Natural killer cell (primary cell): ENCODE data around the gene ABCG1. TPM values are rescaled to one million over a fixed set of nuclear protein-coding genes. Genes with fewer than 3 reads are reported as not detected.

Experiments used
- ATAC-seq, 3 donors: fragments of 150-1000 bp in 2 of 3; fragments of 200-7000 bp in 1 of 3; cut with Tn5 transposase; 1 replicate in 1 of 3; 2 replicates in 2 of 3; pipeline ENCODE4 v1.10.0; 2021; ENCODE audit warnings: mild to moderate bottlenecking in 2 of 3, moderate library complexity in 2 of 3
- DNase-seq, 2 donors: peaks; one replicate each; pipeline versions ENCODE4 v3.0.0 to v3.0.0-alpha.2; 2013 to 2021; ENCODE audit warnings: mixed read lengths in 1 of 2
- H3K27ac ChIP-seq: one replicate; pipeline ENCODE4 v1.5.1; 2013; ENCODE audit warnings: mild to moderate bottlenecking, low read length
- H3K27me3 ChIP-seq: one replicate; pipeline ENCODE4 v1.6.1; 2013; ENCODE audit warnings: low read length; ENCODE audit not compliant: control insufficient read depth, insufficient read depth
- H3K36me3 ChIP-seq: one replicate; pipeline ENCODE4 v1.6.1; 2013; ENCODE audit warnings: low read length; ENCODE audit not compliant: control insufficient read depth, insufficient read depth
- H3K4me1 ChIP-seq: one replicate; pipeline ENCODE4 v1.6.1; 2013; ENCODE audit warnings: low read length; ENCODE audit not compliant: control insufficient read depth, insufficient read depth
- H3K4me3 ChIP-seq: one replicate; pipeline ENCODE4 v1.5.1; 2013; ENCODE audit warnings: low read length
- H3K9me3 ChIP-seq: one replicate; pipeline ENCODE4 v1.6.1; 2013; ENCODE audit warnings: low read length; ENCODE audit not compliant: control insufficient read depth, insufficient read depth
- H3K27ac Mint-ChIP-seq, 2 donors: one replicate each; pipeline ENCODE4 v1.8.0; 2022; ENCODE audit warnings: mild to moderate bottlenecking in 2 of 2, mixed read lengths in 2 of 2, moderate library complexity in 1 of 2
- H3K27me3 Mint-ChIP-seq, 2 donors: one replicate each; pipeline ENCODE4 v1.8.0; 2022; ENCODE audit warnings: low read depth in 2 of 2, mixed read lengths in 2 of 2
- H3K36me3 Mint-ChIP-seq: one replicate; pipeline ENCODE4 v1.8.0; 2022; ENCODE audit warnings: mixed read lengths
- H3K4me1 Mint-ChIP-seq, 2 donors: one replicate each; pipeline ENCODE4 v1.8.0; 2022; ENCODE audit warnings: mixed read lengths in 2 of 2
- H3K4me3 Mint-ChIP-seq: one replicate; pipeline ENCODE4 v1.8.0; 2022; ENCODE audit warnings: mild to moderate bottlenecking, moderate library complexity, mixed read lengths
- H3K9me3 Mint-ChIP-seq, 2 donors: one replicate each; pipeline ENCODE4 v1.8.0; 2022; ENCODE audit warnings: mixed read lengths in 2 of 2
- whole genome bisulfite sequencing: methylation state at CpG from one replicate; pipeline ENCODE4 v1.1.7; 2013; ENCODE audit warnings: missing lambda C conversion rate; ENCODE audit not compliant: insufficient coverage; 5-methylcytosine and 5-hydroxymethylcytosine counted together
- intact Hi-C: fragments of 100-400 bp; cut with micrococcal nuclease; formaldehyde crosslinking; loops from one replicate; pipeline ENCODE4 v1.14.2; 2022
- total RNA-seq, 4 donors: library from RNA; stranded (reverse); fragments of 120-200 nt in 1 of 4; gene quantifications; one replicate each; pipeline versions ENCODE4 v1.2.3 to v1.2.4, GENCODE V29; 2013 to 2022
- TF ChIP-seq, protein P1 (sequence below): fragments of 200-600 bp; IDR thresholded peaks from one replicate; pipeline ENCODE4 v1.8.0; 2022; ENCODE audit warnings: antibody characterized with exemption

ABCG1 gene
- total RNA-seq, 3 donors from 2014 or later (not counting 1 experiment from before 2014, with no cell fraction given) = 10.4 to 14.7 (median 13.8) TPM

GRCh38 chr21:42195378-42196031 is 23.4 kb upstream of the ABCG1 start:
- Mint-ChIP-seq H3K4me1 (peaks cover 58 to 69% of the 10 kb centered on the region in 2 donors), H3K9me3 (no peaks in the 10 kb centered on the region), H3K36me3 (no peaks in the 10 kb centered on the region), H3K27me3 (no peaks in the 10 kb centered on the region), H3K27ac (no peak overlapping the region), H3K4me3 (no peak overlapping the region)
- Histone ChIP-seq H3K4me3 (no peak overlapping the region), H3K4me1 (peaks cover 66% of the 10 kb centered on the region), H3K27me3 (no peaks in the 10 kb centered on the region), H3K9me3 (no peaks in the 10 kb centered on the region), H3K27ac (no peak overlapping the region), H3K36me3 (no peaks in the 10 kb centered on the region)
- WGBS = 60% methylated on average over 6 of the region's 6 CpGs
- no peak for DNase-seq
- intact Hi-C loops = no loop called here
- TF ChIP-seq, protein P1, sequence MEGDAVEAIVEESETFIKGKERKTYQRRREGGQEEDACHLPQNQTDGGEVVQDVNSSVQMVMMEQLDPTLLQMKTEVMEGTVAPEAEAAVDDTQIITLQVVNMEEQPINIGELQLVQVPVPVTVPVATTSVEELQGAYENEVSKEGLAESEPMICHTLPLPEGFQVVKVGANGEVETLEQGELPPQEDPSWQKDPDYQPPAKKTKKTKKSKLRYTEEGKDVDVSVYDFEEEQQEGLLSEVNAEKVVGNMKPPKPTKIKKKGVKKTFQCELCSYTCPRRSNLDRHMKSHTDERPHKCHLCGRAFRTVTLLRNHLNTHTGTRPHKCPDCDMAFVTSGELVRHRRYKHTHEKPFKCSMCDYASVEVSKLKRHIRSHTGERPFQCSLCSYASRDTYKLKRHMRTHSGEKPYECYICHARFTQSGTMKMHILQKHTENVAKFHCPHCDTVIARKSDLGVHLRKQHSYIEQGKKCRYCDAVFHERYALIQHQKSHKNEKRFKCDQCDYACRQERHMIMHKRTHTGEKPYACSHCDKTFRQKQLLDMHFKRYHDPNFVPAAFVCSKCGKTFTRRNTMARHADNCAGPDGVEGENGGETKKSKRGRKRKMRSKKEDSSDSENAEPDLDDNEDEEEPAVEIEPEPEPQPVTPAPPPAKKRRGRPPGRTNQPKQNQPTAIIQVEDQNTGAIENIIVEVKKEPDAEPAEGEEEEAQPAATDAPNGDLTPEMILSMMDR = no peak
- no peak for ATAC-seq

DNA sequence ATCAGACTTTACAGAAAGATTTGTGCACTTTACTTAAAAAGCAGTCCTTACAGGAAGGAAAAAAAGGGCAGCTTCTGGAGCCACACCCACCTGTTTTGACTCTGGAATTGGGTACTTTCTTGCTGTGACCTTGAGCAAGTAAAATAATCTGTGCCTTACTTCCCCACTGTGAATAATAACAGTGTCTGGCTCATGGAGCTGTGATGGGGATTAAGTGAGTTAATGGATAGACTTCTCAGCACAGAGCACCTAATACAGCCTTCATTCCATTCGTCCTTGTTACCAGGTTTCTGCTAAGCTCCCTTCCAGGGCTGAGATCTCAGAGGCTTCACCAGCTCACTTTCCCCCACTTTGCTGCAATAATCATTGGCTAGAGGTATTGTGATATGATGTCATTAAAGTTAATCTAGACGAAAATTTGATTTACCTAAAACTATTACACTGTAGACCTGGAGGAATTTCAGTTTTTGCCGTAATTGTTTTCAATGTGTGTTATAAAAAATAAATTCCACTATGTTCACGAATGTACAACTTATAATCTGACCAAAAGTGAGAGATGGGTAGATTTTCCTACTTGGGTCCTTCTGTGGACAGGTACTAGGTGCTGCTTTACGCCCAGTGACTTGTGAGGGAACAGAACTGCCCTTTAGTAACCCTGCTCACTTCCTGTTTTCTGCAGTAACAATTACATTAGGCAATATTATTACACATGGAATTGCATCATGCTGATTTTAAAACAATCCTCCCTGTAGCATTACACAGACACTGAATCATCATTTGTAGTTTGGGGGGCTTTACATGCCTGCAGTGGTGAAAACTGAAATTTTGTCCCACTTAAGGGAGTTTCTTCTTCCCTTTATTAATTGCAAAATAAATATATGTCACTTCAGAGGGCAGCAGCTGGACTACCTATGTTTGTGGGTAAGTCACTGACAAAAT is 19.7 kb upstream of the ABCG1 start:
- Histone ChIP-seq H3K4me1 (peaks cover 49% of the 10 kb centered on the region), H3K36me3 (no peaks in the 10 kb centered on the region), H3K27me3 (no peaks in the 10 kb centered on the region), H3K4me3 (no peak overlapping the region), H3K9me3 (no peaks in the 10 kb centered on the region), H3K27ac (no peak overlapping the region)
- Mint-ChIP-seq H3K4me1 (peaks cover 32 to 43% of the 10 kb centered on the region in 2 donors), H3K4me3 (peak overlapping the region; percentile 7), H3K27ac (peak overlapping the region in 1 of 2 donors; percentile 27), H3K27me3 (peaks cover 4 to 11% of the 10 kb centered on the region in 2 donors), H3K9me3 (no peaks in the 10 kb centered on the region), H3K36me3 (no peaks in the 10 kb centered on the region)
- TF ChIP-seq, protein P1 = no peak
- WGBS = 50% methylated on average over 2 of the region's 5 CpGs
- DNase-seq = peak in 1 of 2 donors; percentile 71
- peak; percentile 88 to 93 (median 89) for ATAC-seq
- intact Hi-C loops = no loop called here

- Mint-ChIP-seq H3K36me3 (no peaks in the 10 kb centered on the region), H3K9me3 (no peaks in the 10 kb centered on the region), H3K27me3 (peaks cover 4 to 12% of the 10 kb centered on the region in 2 donors), H3K27ac (peak overlapping the region in 1 of 2 donors; percentile 27), H3K4me1 (peaks cover 32 to 36% of the 10 kb centered on the region in 2 donors), H3K4me3 (no peak overlapping the region)
- Histone ChIP-seq H3K4me1 (peaks cover 41% of the 10 kb centered on the region), H3K9me3 (no peaks in the 10 kb centered on the region), H3K27ac (no peak overlapping the region), H3K4me3 (no peak overlapping the region), H3K36me3 (no peaks in the 10 kb centered on the region), H3K27me3 (no peaks in the 10 kb centered on the region)
- TF ChIP-seq, protein P1 = no peak
- DNase-seq (no peak), ATAC-seq (peak in 1 of 3 donors; percentile 40)
- WGBS = 94% methylated on average over 8 of the region's 8 CpGs
- intact Hi-C loops = no loop called here
Observed at GRCh38 chr21:42199868-42200463, 19.0 kb upstream of the ABCG1 start.
